ENCODE data around the gene FGF4. TPM values are rescaled to one million over a fixed set of nuclear protein-coding genes. Genes with fewer than 3 reads are reported as not detected.

Gene FGF4
- total and polyA plus RNA-seq, 12 donors, result not detected

GRCh38 chr11:69799097-69799496 lies 24.0 kb upstream of the FGF4 start:
- 75 to 96% (median 90%) methylated on average over 1 to 3 of the region's 3 CpGs for WGBS, 4 donors
- no peaks in the 10 kb centered on the region for H3K4me1 ChIP-seq (replicated peaks in 1 of 2)
- H3K36me3 ChIP-seq (replicated peaks in 1 of 2), result no peaks in the 10 kb centered on the region
- no peaks in the 10 kb centered on the region for H3K27me3 ChIP-seq
- no peak for TF ChIP-seq POLR2A (IDR thresholded peaks at IDR 0.05)
- H3K9me3 ChIP-seq (replicated peaks in 1 of 3), result peaks cover 0 to 4% (median 0%) of the 10 kb centered on the region in 3 donors
- no peak for DNase-seq
- H3K27ac ChIP-seq, result no peak overlapping the region
- no peak overlapping the region for H3K4me3 ChIP-seq
- intact Hi-C loops (cut with DNase I), result no loop called here

DNA sequence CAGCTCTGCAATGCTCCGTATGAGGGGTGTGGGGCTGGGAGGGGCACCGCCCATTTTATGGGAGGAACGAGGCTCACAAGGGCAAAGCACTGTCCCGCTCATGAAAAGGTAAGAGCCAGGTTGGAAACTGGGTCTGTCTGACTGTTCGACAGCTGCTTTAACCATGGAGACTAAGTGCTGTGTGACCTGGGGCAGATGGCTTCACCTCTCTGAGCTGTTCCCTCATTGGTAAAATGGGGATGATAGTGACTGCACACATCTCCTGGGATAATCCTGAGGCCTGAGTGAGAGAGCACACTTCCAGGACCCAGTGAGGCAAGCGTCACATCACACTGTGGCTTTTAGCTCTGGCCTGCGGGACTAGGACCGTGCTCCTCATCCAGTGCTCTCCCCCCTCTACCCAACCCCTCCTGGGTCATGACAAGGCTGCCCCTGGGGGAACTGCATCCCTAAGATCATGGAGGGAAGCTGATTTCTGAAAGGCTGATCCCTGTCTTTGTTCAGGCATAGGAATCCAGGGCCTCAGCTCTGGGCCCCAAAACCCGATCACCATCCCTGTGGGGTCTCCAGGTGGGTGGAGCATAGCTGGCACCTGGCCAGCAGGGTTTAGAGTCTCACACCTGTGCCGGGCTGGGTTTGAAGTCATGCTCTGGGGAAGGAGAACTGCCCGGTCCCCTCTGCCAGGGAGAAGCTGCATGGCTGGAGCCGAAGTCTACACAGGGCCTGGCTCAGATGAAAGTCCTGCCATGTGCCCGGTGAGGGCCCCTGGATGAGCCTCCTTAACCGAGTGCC lies 22.8 kb upstream of the FGF4 start:
- intact Hi-C loops (cut with DNase I), result no loop called here
- 73 to 82% (median 79%) methylated on average over 5 to 14 of the region's 14 CpGs for WGBS, 4 donors
- Histone ChIP-seq H3K27ac (no peak overlapping the region), H3K36me3 (replicated peaks in 1 of 2) (no peaks in the 10 kb centered on the region), H3K4me1 (replicated peaks in 1 of 2) (no peaks in the 10 kb centered on the region), H3K9me3 (replicated peaks in 1 of 3) (peaks cover 0 to 4% (median 0%) of the 10 kb centered on the region in 3 donors), H3K27me3 (no peaks in the 10 kb centered on the region), H3K4me3 (no peak overlapping the region)
- TF ChIP-seq CTCF (IDR thresholded peaks at IDR 0.05), result no peak
- DNase-seq, result no peak

DNA sequence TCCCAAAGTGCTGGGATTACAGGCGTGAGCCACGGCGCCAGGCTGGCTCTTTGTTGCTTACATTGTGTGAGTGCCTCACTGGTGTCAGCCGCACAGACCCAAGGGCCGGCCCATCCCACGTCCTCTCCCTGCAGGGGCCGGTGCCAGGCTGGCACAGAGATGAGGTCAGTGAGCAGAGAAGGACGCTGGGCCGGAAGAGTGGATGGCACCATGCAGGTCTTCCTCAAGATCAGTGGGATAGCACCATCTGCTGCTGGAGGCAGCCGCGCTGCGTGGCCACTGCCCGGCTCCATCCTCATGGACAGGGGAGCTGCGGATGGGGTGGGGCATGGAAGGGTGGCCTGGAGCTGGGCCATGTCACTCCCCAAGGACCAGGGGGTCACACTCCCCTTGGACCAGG lies 22.0 kb upstream of the FGF4 start:
- TF ChIP-seq CTCF (IDR thresholded peaks at IDR 0.05) (no peak), POLR2A (IDR thresholded peaks at IDR 0.05) (no peak)

DNA sequence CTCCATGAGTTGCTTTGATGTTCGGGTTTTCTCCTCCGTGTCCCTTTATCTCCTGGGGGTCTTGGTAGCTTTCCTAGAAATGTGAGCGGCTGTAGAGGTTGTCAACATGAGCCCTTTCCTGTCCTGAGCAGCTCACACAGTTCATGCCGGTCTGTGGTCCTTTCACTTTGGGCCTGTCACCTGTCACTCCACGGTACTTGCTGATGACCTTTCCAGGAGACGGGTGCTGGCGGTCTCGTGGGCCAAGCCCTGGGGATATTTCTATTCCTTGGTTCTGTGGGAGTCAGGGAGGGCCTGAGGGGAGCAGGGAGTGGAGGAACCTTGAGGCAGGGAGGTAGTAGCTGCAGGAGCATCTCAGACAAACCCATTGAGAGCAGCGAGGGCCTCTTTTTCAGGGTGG lies 20.9 kb upstream of the FGF4 start:
- peaks cover 0 to 4% (median 0%) of the 10 kb centered on the region in 3 donors for H3K9me3 ChIP-seq (replicated peaks in 1 of 3)
- H3K27ac ChIP-seq, result no peak overlapping the region
- no peaks in the 10 kb centered on the region for H3K27me3 ChIP-seq
- 85 to 96% (median 89%) methylated on average over 8 to 9 of the region's 9 CpGs for WGBS, 4 donors
- intact Hi-C loops (cut with DNase I), result no loop called here
- TF ChIP-seq POLR2A (IDR thresholded peaks at IDR 0.05) (no peak), CTCF (IDR thresholded peaks at IDR 0.05) (no peak)
- no peak for DNase-seq
- H3K4me3 ChIP-seq, result no peak overlapping the region
- no peaks in the 10 kb centered on the region for H3K4me1 ChIP-seq (replicated peaks in 1 of 2)
- H3K36me3 ChIP-seq (replicated peaks in 1 of 2), result no peaks in the 10 kb centered on the region

More for the DNA sequence above, 22.0 kb upstream of the FGF4 start:
- Histone ChIP-seq H3K27ac (no peak overlapping the region), H3K36me3 (replicated peaks in 1 of 2) (no peaks in the 10 kb centered on the region), H3K4me1 (replicated peaks in 1 of 2) (no peaks in the 10 kb centered on the region), H3K4me3 (no peak overlapping the region), H3K9me3 (replicated peaks in 1 of 3) (peaks cover 0 to 4% (median 0%) of the 10 kb centered on the region in 3 donors), H3K27me3 (no peaks in the 10 kb centered on the region)
- no peak for DNase-seq
- intact Hi-C loops (cut with DNase I), result no loop called here
- 60 to 87% (median 63%) methylated on average over 3 to 14 of the region's 14 CpGs for WGBS, 4 donors
